ENCODE data around the gene FCN3.

FCN3 gene

DNA sequence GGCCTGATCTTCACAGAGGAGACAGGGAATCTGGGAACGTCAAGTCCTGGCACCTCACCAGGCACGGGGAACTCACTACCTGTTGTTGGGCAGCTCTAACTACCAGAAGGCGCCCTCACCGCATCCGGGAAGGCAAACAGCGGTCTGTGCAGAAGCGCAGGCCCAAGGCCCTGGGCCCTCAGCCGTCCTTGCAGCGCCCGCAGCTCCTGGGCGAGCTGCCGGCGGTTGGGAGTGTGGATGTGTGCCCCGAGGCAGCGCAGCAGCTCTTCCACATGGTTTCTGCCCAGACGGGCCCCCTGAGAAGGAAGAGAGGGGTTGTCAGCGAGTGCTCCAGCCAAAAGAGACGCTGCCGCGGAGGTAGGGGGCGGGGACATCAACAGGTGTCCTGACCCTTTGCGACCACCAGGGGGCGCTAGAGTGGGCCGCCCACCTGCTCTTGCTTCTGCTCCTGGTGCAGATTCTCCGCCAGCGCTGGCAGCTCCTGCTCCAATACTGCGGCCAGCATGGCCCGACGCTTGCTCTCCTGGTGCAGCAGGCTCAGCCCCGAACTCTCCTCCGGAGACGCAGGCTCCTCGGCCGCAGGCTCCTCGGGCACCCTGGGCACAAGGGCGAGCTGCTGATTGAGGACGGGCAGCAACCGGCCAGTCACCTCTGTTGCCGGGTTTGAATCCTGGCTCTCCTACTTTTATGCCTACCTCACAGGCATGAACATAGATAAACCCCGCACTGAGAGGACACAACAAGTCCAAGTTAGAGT lies 17.2 kb downstream of the FCN3 start:
- DNase-seq = peak; percentile 58

DNA sequence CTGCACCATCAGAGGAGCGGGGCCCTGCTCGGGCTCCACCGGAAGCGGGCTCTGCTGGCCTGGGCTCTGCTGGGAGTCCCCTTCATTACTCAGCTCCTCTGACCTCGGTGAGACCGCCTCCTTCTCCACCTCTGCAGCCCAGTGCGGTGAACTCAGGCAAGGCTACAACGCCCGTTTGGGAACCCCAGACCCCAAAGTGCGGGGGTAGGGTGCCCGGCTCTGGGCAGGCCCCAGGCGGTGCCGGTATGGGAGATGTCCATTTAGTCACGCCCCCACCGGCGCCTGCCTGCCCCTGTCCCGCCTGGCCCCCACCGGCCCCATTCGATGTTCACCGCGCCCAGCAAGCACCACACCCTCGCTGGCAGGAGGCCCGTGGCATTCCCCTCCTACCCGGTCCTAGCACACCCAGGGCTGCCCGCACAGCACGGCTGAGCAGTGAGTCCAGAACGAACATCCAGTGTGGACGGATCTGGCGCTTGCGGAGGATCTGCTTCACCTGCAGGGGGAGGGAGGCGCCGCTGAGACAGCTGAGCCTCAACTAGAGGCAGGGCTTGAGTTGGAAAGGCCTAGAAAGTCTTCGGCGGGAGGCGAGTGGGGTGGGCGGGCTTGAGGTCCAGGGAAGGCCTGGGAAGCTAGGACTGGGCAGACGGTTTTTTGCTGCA lies 17.9 kb downstream of the FCN3 start:
- DNase-seq = no peak

DNA sequence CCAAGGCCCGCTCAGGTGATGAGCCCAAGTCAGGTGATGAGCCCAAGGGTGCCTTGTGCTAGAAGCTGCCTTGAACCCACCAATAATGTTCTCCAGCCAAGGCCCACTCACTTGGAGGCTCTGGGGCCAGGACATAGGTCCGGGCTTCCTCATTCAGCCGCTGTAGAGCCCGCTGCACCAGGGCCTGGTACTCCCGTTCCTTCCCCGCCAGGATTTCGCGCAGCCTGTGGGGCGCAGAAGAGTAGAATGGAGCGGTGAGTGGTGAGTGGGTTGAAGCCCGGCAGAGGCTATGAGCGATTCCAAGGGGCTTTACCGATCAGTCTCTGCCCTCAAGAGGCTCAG lies 18.4 kb downstream of the FCN3 start:
- no peak for DNase-seq

- DNase-seq = no peak
Observed at GRCh38 chr1:27355683-27356082, 18.9 kb downstream of the FCN3 start.

DNA sequence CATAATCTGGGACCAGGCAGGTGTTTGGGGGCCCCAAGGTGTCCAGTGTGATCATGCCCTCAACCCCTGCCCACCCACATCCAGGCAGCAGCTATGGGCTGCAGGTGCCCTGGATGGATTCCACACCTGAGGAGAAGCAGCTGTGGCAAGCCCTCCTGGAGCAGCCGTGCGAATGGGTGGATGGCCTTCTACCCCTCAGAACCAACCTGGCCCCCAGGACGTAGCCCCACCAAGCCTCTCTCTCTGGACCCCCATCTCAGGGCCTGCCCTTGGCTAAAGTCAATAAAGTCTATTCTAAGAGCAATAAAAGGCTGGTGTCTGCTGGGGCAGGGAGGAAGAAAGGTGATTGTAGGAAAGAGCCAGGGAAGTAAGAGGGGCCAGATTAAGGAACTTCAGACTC lies 21.0 kb downstream of the FCN3 start:
- no peak for DNase-seq

DNA sequence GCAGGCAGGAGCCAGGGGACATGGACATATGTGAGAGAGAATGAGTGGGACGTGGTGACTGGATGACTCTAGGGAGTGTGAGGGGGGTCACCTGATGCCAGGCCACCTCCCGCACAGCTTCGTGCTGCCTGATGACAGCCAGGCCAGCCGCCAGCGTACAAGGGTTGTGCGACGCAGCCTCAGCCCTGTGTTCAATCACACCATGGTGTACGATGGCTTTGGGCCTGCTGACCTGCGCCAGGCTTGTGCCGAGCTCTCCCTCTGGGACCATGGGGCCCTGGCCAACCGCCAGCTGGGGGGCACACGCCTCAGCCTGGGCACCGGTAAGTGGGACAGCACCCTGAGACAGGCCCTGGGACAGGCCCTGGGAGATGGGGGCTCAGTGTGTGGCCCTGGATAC lies 21.5 kb downstream of the FCN3 start:
- no peak for DNase-seq

DNA sequence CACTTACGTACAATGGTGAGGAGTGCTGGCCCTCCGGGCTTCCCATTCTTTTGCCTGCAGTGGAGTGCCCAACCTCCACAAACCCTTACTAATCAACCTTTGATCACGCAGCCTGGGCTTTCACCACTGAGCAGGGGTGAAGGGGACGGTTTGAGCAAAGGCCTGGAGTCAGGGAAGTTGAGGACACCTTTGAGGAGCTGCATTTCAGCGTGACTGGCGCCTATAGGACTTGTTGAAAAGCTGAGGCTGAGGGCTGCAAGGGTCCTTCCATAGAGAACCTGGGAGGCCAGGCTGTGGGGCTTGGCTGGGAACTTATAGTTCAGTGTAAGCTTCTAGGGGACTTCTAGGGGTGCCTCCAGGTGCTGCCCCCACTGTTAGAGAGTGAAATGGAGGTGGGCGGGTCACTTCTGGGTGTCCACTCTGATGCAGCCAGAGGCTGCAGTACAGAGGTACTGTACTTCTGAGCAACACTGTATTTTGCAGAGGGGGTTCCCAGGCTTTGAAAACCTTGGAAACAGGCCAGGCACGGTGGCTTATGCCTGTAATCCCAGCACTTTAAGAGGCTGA lies 23.0 kb downstream of the FCN3 start:
- DNase-seq = no peak

DNA sequence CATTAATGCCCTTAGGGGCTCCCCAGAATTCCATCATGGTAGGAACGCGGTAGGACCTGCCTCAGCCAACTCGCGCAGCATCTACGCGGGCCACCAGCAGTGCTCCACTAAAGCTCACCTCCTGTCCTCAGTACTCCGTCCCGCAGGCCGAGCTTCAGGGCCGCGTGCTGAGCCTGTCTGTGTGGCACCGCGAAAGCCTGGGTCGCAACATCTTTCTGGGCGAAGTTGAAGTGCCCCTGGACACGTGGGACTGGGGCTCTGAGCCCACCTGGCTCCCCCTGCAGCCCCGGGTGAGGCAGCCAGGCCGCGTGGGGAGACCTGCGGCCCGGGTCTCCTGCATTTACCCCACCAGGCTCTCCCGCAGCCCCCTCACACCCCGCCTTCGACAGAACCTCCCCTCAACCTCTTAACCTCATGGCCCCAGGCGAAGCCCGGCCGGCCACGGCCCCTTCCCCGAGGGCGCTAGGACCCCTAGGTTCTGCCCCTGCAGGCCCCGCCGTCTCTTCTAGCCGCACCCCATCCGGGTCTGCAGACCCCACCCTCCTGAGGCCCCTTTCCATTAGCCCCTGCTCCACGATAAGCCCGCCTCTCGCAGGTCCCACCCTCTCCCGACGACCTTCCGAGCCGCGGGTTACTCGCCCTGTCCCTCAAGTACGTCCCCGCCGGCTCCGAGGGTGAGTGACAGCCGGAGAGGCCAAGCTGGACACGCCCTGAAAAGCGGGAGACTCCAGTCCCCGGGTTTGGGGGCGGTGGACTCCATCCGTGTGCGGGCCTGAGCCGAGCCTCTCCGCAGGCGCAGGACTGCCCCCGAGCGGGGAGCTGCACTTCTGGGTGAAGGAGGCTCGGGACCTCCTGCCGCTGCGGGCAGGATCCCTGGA lies 23.7 kb downstream of the FCN3 start:
- DNase-seq = peak; percentile 16

GRCh38 chr1:27349784-27350662 lies 24.6 kb downstream of the FCN3 start:
- peak; percentile 58 for DNase-seq

- no peak for DNase-seq
Observed at GRCh38 chr1:27348861-27349783, 25.5 kb downstream of the FCN3 start.

DNA sequence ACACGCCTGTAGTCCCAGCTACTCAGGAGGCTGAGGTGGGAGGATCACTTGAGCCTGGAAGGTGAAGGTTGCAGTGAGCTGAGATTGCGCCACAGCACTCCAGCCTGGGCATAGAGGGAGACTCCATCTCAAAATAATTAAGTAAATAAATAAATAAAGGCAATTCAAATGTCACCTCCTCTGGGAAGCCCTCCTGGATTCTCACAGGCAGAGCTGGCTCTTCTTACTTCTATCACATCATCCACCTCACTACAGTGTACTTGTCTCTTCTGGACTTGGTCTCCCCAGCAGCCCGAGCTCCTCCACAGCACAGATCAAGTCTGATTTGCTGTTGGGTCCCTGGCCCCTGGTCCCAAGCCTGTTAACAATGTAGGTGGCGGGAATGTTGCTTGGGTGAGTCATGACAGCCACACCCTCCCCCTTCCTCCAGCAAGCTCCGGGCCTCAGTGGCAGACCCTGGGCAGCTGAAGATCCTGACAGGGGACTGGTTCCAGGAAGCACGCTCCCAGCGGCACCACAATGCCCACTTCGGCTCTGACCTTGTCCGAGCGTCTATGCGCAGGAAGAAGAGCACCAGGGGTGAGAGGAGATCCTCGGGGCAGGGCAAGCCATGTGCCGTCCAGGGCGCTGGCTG lies 27.5 kb downstream of the FCN3 start:
- DNase-seq = no peak

- no peak for DNase-seq
Observed at GRCh38 chr1:27346357-27346756, 28.3 kb downstream of the FCN3 start.

DNA sequence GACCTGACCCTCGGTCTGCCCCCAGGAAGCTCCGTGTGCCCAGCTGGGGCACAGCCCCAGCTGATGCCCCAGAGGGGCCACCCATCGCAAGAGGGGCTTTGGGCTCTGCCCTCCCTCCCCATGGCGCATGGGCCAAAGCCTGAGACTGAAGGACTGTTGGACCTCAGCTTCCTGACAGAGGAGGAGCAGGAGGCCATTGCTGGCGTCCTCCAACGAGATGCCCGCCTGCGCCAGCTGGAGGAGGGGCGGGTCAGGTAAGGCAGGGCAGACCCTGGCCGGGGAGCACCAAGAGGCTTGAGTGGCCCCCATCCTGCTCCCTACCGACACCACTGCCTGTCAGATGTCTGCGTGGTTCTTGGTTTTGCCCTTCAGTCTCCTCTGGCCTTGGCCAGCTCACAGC lies 29.4 kb downstream of the FCN3 start:
- no peak for DNase-seq

GRCh38 chr1:27343639-27344025 lies 31.0 kb downstream of the FCN3 start:
- peak; percentile 27 for DNase-seq

- no peak for DNase-seq
Observed at GRCh38 chr1:27342778-27343638, 31.6 kb downstream of the FCN3 start.

GRCh38 chr1:27342391-27342777 lies 32.2 kb downstream of the FCN3 start:
- DNase-seq = no peak

DNA sequence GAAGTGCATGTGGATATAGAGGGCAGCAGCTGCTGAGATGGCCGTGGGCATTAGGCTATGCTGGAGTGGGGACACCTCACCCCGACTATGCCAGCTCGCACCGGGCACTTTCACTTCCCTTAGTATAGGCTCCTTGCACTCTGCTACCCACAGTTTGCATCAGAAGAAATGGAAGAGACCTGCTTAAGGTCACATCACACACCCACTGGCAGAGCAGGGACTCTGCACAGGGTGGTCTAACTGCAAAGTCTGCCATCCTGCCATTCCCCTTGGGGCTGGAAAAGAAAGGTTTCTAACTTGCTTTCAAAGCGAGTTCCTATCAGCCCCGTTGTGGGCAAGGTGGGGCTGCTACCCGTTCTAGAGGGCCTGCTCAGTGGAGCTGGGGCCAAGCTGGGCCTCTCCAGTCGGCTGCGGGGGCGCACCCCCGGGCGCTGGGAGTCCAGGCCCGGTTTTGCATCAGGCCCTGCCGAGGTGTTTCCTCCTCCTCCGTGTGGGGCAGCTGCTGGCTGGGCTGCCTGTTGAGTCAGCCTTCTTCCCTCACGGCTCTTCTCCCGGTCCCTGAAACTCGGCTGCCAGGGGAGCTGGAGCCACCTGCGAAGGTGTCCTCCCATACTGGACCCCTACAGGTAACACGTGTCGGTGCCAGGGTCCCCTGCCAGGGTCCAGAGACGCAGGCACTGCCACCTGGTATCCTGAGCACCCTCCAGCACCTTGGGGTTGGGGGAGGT lies 32.9 kb downstream of the FCN3 start, which contains the start of gene SYTL1:
Gene SYTL1 (plus strand): TSS at position 498 of the 728 bp plus-strand sequence. CDS start 3,313 bp downstream, outside the sequence.
- peak; percentile 76 for DNase-seq

GRCh38 chr1:27339213-27339612 lies 35.4 kb downstream of the FCN3 start:
- DNase-seq = no peak

DNA sequence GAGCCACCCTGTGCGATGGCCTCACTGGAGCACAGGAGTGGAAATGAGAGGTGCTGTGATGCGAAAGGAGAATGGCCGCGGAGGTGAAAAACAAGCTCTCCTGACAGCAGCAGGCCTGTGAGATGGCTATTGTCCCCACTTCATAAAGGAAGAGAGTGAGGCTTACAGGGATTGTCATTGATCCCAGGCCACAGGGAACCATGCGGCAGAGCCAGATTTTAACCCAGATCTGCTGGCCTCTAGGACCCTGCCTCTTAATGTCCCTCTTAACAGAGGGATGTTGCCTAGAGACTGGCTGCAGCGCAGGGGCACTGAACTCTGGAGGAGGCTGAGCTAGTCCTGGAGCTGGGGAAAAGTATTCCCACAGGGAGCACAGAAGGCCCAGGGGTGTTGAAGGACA lies 35.9 kb downstream of the FCN3 start:
- no peak for DNase-seq

Measured in fibroblast of skin of abdomen (primary cell).